ENCODE measurements around the gene C1orf174.

GRCh38 chr1:3926956-3927355 lies 26.9 kb upstream of the C1orf174 start:
- no peak for TF ChIP-seq CTCF (IDR thresholded peaks at IDR 0.05)
- no peak for TF ChIP-seq SIN3A (IDR thresholded peaks at IDR 0.05; ENCODE audit: borderline replicate concordance, insufficient read depth, low read depth, low read length)
- TF ChIP-seq POLR2AphosphoS5 (IDR thresholded peaks at IDR 0.05; ENCODE audit: low read depth, low read length), result no peak

Measured in Panc1 (cell line).